Caco-2 (cell line): ENCODE measurements around the gene UHRF1. TPM values are rescaled to one million over a fixed set of nuclear protein-coding genes. Genes with fewer than 3 reads are reported as not detected.
"Not testable (repeated sequence)": the region's sequence is repeated elsewhere in the genome, so short reads cannot be mapped to it uniquely, and the experiment has no call there.

ENCODE experiments used
- BruUV-seq: library from RNA; stranded (reverse); fragments of 400-500 nt; replicated peaks from 2 replicates; lab custom pipeline; 2021; lab: Mats Ljungman, UMichigan
- CTCF ChIA-PET: fragments of 300-600 bp; sonication (Branson Sonifier 250); formaldehyde crosslinking; loops from one replicate; lab custom pipeline; 2022; ENCODE audit warnings: antibody characterized with exemption; lab: Charles Lee
- POLR2A ChIA-PET: fragments of 300-600 bp; sonication (Branson Sonifier 250); formaldehyde crosslinking; loops from one replicate; lab custom pipeline; 2022; ENCODE audit warnings: antibody characterized with exemption; lab: Charles Lee
- DNase-seq, 2 experiments: peaks; one replicate each; pipeline versions ENCODE4 v3.0.0 to v3.0.0-alpha.2; 2020 to 2022
- H3K27me3 ChIP-seq: replicated peaks from 2 replicates; pipeline ENCODE4 v1.6.0; 2011; ENCODE audit warnings: low read length; ENCODE audit not compliant: control insufficient read depth, insufficient read depth
- H3K36me3 ChIP-seq: 2 replicates; pipeline ENCODE4 v1.5.1; 2011; ENCODE audit warnings: low read length; ENCODE audit not compliant: control insufficient read depth, insufficient read depth
- H3K4me1 ChIP-seq: fragments of 250-450 bp; sonication (Bioruptor Pico); 2 replicates; pipeline ENCODE4 v1.5.1; 2020; ENCODE audit warnings: mild to moderate bottlenecking
- H3K4me3 ChIP-seq: 2 replicates; pipeline ENCODE4 v1.5.1; 2011; ENCODE audit warnings: low read depth, mild to moderate bottlenecking, control low read depth, low read length
- H3K9me3 ChIP-seq: fragments of 250-450 bp; sonication (Bioruptor Pico); 2 replicates; pipeline ENCODE4 v1.5.1; 2020; ENCODE audit warnings: mild to moderate bottlenecking, moderate library complexity
- H3K27ac Mint-ChIP-seq: one replicate; pipeline ENCODE4 v1.8.0; 2022; ENCODE audit warnings: mixed read lengths; ENCODE audit not compliant: unreplicated experiment
- H3K27me3 Mint-ChIP-seq: one replicate; pipeline ENCODE4 v1.8.0; 2022; ENCODE audit warnings: mixed read lengths; ENCODE audit not compliant: insufficient read depth, unreplicated experiment
- H3K36me3 Mint-ChIP-seq: one replicate; pipeline ENCODE4 v1.8.0; 2022; ENCODE audit warnings: mild to moderate bottlenecking, mixed read lengths; ENCODE audit not compliant: insufficient read depth, unreplicated experiment
- H3K4me1 Mint-ChIP-seq: one replicate; pipeline ENCODE4 v1.8.0; 2022; ENCODE audit warnings: low read depth, mixed read lengths; ENCODE audit not compliant: unreplicated experiment
- H3K4me3 Mint-ChIP-seq: one replicate; pipeline ENCODE4 v1.8.0; 2022; ENCODE audit warnings: mild to moderate bottlenecking, moderate library complexity, mixed read lengths; ENCODE audit not compliant: unreplicated experiment
- H3K9me3 Mint-ChIP-seq: one replicate; pipeline ENCODE4 v1.8.0; 2022; ENCODE audit warnings: mixed read lengths; ENCODE audit not compliant: unreplicated experiment
- CTCF ChIP-seq, 2 experiments: fragments of 200-600 bp in 1 of 2; IDR thresholded peaks; 1 replicate in 1 of 2; 2 replicates in 1 of 2; pipeline versions ENCODE4 v1.5.1 to v1.8.0; 2011 to 2022; ENCODE audit warnings: antibody characterized with exemption in 1 of 2, control low read depth in 1 of 2, inconsistent platforms in 1 of 2, low read depth in 1 of 2, low read length in 1 of 2, mild to moderate bottlenecking in 1 of 2, moderate library complexity in 1 of 2; ENCODE audit not compliant: insufficient read depth in 1 of 2, severe bottlenecking in 1 of 2, unreplicated experiment in 1 of 2
- intact Hi-C: fragments of 100-400 bp; cut with micrococcal nuclease; formaldehyde crosslinking; loops from one replicate; pipeline ENCODE4 v1.10.0; 2022; ENCODE audit not compliant: unreplicated experiment
- total RNA-seq: library from RNA; stranded (reverse); gene quantifications from 2 replicates; pipeline ENCODE4 v1.2.3, GENCODE V29; 2022

The UHRF1 gene
- total RNA-seq, 1 experiment from 2014 or later: 54.6 TPM

- no TSS peak for BruUV-seq
- no peak overlapping the region for H3K4me3 Mint-ChIP-seq
- H3K9me3 Mint-ChIP-seq: no peaks in the 10 kb centered on the region
- H3K27me3 Mint-ChIP-seq: no peaks in the 10 kb centered on the region
- H3K4me1 Mint-ChIP-seq: no peaks in the 10 kb centered on the region
- no peaks in the 10 kb centered on the region for H3K9me3 ChIP-seq
- H3K4me1 ChIP-seq: no peaks in the 10 kb centered on the region
- H3K36me3 Mint-ChIP-seq: no peaks in the 10 kb centered on the region
- DNase-seq: no peak
- H3K27ac Mint-ChIP-seq: no peak overlapping the region
- CTCF ChIA-PET: no interaction called here
- no peak overlapping the region for H3K4me3 ChIP-seq
- POLR2A ChIA-PET: no interaction called here
- no peaks in the 10 kb centered on the region for H3K36me3 ChIP-seq
- TF ChIP-seq CTCF (IDR thresholded peaks at IDR 0.05; ENCODE audit: insufficient read depth in 1 of 2, low read depth in 1 of 2, low read length in 1 of 2, severe bottlenecking in 1 of 2, unreplicated experiment in 1 of 2): no peak
- no peaks in the 10 kb centered on the region for H3K27me3 ChIP-seq
- intact Hi-C loops: no loop called here
Measured at GRCh38 chr19:4889034-4889815, 20.1 kb upstream of the UHRF1 start.

- no peaks in the 10 kb centered on the region for H3K9me3 Mint-ChIP-seq
- H3K36me3 Mint-ChIP-seq: no peaks in the 10 kb centered on the region
Measured at GRCh38 chr19:4891066-4891465, 18.2 kb upstream of the UHRF1 start.

GRCh38 chr19:4892962-4893361 is 16.3 kb upstream of the UHRF1 start:
- H3K27ac Mint-ChIP-seq, CTCF ChIA-PET, H3K27me3 Mint-ChIP-seq, H3K4me3 Mint-ChIP-seq, H3K9me3 Mint-ChIP-seq, BruUV-seq, DNase-seq, H3K36me3 ChIP-seq, POLR2A ChIA-PET, H3K9me3 ChIP-seq, H3K27me3 ChIP-seq, intact Hi-C loops, H3K4me1 Mint-ChIP-seq, H3K4me3 ChIP-seq, H3K4me1 ChIP-seq, H3K36me3 Mint-ChIP-seq: not testable (repeated sequence)

More at GRCh38 chr19:4891066-4891465, 18.2 kb upstream of the UHRF1 start:
- H3K36me3 ChIP-seq: no peaks in the 10 kb centered on the region
- BruUV-seq: no TSS peak
- no peak for TF ChIP-seq CTCF (IDR thresholded peaks at IDR 0.05; ENCODE audit: insufficient read depth in 1 of 2, low read depth in 1 of 2, low read length in 1 of 2, severe bottlenecking in 1 of 2, unreplicated experiment in 1 of 2)
- H3K4me1 ChIP-seq: no peaks in the 10 kb centered on the region
- POLR2A ChIA-PET: no interaction called here
- CTCF ChIA-PET: no interaction called here
- H3K27me3 Mint-ChIP-seq: no peaks in the 10 kb centered on the region
- no peaks in the 10 kb centered on the region for H3K27me3 ChIP-seq
- no peak overlapping the region for H3K4me3 Mint-ChIP-seq
- H3K4me3 ChIP-seq: no peak overlapping the region
- DNase-seq: no peak
- no peaks in the 10 kb centered on the region for H3K9me3 ChIP-seq
- H3K27ac Mint-ChIP-seq: no peak overlapping the region
- H3K4me1 Mint-ChIP-seq: no peaks in the 10 kb centered on the region
- intact Hi-C loops: no loop called here
